Smooth muscle cell of trachea (primary cell): ENCODE measurements around the gene RCCD1. TPM values are rescaled to one million over a fixed set of nuclear protein-coding genes. Genes with fewer than 3 reads are reported as not detected.

Source experiments
- total RNA-seq: library from RNA; depleted of rRNA; stranded (reverse); fragments of >200 nt; gene quantifications from 2 replicates; pipeline ENCODE4 v1.2.1, GENCODE V29; 2014

RCCD1 gene, protein sequence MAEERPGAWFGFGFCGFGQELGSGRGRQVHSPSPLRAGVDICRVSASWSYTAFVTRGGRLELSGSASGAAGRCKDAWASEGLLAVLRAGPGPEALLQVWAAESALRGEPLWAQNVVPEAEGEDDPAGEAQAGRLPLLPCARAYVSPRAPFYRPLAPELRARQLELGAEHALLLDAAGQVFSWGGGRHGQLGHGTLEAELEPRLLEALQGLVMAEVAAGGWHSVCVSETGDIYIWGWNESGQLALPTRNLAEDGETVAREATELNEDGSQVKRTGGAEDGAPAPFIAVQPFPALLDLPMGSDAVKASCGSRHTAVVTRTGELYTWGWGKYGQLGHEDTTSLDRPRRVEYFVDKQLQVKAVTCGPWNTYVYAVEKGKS
- 15.0 and 17.7 TPM in 2 replicates for total RNA-seq

DNA sequence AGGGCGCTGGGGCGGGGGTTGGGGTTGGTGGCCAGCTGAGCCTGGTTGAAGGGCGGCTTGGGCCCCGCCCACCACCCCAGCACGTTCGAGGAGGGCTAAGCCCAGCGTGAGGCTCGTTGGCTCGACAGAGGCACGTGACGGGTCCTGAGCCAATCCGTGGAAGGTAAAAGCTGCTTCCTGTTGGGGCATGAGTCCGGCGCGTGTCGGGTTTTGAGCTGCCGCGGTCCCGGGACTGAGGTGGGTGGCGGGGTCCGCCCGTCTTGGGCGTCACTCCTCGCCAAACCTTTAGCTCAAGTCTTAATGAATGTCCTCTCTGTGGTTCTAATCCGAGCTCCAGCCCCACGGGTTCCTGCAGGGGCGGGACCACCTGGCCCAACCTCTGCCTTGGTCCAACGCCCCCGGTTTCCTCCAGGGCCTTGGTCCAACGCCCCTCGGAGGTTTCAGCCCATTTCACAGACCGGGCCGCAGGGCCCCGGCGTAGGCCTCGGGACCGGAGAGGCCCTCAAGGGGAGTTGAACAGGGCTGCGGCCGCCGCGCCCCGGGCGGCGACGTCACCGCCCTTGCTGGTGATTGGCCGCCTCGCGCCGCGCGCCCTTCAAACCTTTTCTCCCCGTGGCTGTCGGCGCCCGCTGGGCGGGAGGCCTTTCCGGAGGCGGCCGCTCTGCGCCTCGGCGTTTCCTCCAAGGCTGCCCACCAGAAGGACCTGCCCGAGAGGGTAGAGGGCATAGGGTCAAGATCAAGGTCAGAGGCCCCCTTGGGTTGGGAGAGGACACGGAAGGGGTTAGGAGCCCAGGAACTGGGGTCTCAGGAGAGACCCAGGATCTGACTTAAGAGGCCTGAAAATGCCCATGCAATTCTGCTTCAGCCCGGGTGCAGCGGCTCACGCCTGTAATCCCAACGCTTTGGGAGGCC is at the start of gene RCCD1:
RCCD1 (plus strand) TSS at position 173 of the 912 bp plus-strand sequence. CDS start 1,851 bp downstream, outside the sequence.

DNA sequence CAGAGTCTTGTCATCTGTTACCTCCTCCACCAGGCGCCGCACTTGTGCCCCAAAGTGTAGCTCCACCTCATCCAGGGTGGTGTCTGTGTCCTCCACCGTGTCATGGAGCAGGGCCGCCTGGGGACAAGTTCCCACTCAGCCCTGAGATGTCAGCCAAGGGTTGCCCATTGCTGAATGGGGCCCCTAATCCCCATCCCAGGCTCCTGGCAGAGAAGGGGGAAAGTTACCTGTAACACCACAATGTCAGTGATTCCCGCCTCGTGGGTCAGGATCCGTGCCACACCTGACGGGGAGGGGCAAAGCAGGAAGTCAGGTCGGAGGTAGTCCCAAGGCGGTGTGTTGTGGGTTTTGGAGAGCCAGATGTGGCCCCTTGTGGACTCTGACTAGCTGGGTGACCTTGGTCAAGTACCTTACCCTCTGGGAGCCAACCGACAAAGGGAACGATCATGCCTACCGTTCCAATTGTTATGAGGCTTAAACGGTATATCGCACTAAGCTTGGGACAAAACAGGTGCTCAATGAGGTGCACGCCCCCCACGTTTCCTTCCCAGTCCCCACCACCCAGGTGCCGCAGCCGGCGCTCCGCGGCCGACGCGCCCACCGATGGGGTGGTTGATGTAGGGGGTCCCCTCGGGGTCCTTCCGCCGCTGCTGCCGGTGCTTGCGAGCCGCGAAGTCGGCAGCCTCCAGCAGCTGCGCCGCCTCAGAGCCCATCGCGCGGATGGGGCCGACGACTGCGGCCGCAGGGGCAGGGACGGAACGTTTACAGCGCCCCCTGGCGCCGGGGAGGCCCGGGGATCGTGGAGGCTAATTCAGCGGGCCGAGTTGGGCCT is 22.6 kb upstream of the RCCD1 start, which contains the start of gene HDDC3:
HDDC3 (minus strand) TSS at position 722 of the 832 bp plus-strand sequence; CDS start at position 713, 9 bp downstream.

DNA sequence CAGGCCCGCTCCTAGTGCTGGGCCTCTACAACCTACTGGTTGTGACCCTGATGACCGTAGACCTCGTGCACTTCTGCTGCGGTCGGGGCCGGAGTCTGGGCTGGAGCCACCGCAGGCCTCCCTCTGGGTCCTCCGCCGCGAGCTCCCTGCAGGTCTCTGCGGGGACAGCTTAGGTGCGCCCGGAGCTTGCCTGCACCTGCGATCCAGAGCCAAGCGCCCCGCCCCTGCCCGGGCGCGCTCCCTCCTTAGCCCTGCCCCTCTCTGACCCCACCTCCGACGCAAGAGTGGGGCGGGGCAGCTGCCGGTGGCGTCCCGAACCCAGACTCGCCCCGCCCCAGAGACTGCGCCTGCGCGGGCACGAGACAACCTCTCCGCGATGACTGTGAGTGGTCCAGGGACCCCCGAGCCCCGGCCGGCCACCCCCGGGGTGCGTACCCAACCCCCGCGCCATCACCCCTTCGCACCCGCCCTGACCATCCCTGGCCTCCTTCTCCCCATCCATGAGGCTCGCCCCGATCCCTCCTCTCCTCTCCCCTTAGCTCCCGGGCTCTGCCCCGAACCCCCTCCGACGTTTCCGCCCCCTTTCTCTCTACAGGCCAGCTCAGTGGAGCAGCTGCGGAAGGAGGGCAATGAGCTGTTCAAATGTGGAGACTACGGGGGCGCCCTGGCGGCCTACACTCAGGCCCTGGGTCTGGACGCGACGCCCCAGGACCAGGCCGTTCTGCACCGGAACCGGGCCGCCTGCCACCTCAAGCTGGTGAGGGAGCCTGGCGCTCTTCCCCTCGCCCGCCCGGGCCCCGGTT is 19.5 kb upstream of the RCCD1 start, which contains the start of gene UNC45A:
UNC45A (plus strand) TSS at position 337 of the 803 bp plus-strand sequence; CDS start at position 377, 40 bp downstream.

DNA sequence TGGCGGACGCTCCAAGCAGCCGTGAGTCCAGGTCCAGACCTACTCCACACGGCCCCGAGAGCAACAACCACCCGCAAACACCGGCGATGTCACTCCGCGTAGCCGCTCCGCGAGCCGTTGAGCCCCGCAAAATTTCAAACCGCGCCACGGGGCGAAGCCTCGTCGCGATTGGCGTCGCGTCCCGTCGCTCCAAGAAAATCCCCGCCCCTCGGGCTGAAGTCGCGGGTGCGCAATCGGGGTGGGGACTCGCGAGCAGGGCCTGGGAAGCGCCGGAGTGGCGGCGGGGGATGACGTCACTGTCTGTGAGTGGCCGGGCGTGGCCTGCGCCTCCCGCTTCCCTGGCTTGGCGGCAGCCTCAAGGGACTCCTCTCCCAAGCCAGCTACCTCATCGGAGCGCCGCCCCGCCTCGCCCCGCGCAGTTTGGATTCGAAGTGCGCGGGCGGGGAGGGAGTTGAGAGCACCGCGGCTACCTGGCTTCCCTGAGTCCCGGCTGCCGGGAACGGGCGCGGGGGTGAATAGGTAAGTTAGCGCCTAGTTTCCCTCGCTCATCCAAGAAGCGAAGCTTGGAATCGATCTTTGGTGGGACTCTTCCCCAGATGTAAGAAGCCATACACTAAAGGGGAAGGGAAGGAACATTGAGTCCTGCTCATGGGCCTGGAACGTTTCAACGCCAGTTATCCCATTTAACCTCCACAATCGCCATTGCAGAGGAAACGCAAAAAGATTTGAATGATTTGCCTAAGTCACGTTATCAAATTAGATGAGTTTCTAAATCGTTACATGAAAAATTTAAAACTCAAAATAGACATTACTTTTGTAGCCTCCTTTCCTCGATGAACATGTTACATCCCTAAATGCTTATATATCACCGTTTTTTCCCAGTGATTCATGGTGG is 40.0 kb downstream of the RCCD1 start, which contains the start of gene PRC1:
PRC1 (minus strand) TSS at position 119 of the 895 bp plus-strand sequence; CDS start at position 1, 118 bp downstream.

Other genes starting within 250 kb of the RCCD1 start
- gene BLM, start 237.5 kb upstream of the RCCD1 start, total RNA-seq, result 0.33 and 6.4 TPM in 2 replicates
- gene FURIN, start 86.3 kb upstream of the RCCD1 start, total RNA-seq, result 36.7 and 45.2 TPM in 2 replicates
- gene FES, start 70.4 kb upstream of the RCCD1 start, total RNA-seq, result 38.7 and 63.0 TPM in 2 replicates
- gene MAN2A2, start 51.6 kb upstream of the RCCD1 start, total RNA-seq, result 13.2 and 27.1 TPM in 2 replicates
- gene HDDC3, start 22.3 kb upstream of the RCCD1 start, total RNA-seq, result 18.9 and 25.2 TPM in 2 replicates
- gene UNC45A, start 19.6 kb upstream of the RCCD1 start, total RNA-seq, result 110 and 131 TPM in 2 replicates
- gene PRC1, start 39.7 kb downstream of the RCCD1 start, total RNA-seq, result 15.7 and 229 TPM in 2 replicates
- gene VPS33B, start 67.7 kb downstream of the RCCD1 start, total RNA-seq, result 15.0 and 16.5 TPM in 2 replicates
- gene SV2B, start 145.4 kb downstream of the RCCD1 start, total RNA-seq, result not detected in 2 replicates